WTC11 (cell line): ENCODE results near the gene STPG2. TPM values are rescaled to one million over a fixed set of nuclear protein-coding genes. Genes with fewer than 3 reads are reported as not detected.

Experiments
- ATAC-seq: fragments of 200-7000 bp; cut with Tn5 transposase; 2 replicates; pipeline ENCODE4 v1.10.0; 2021; ENCODE audit warnings: mild to moderate bottlenecking, moderate library complexity
- CTCF ChIA-PET: fragments of 300-600 bp; sonication (Branson Sonifier 250); formaldehyde crosslinking; loops from one replicate; lab custom pipeline; 2021; ENCODE audit warnings: antibody characterized with exemption; lab: Charles Lee
- POLR2A ChIA-PET: fragments of 350-600 bp; sonication (Branson Sonifier 250); formaldehyde crosslinking; loops from one replicate; lab custom pipeline; 2021; ENCODE audit warnings: antibody characterized with exemption; lab: Charles Lee
- DNase-seq: peaks from one replicate; pipeline ENCODE4 v3.0.0; 2021; ENCODE audit warnings: low spot score
- H3K27ac Mint-ChIP-seq: 2 replicates; pipeline ENCODE4 v1.8.0; 2021; ENCODE audit warnings: mixed read lengths
- H3K27me3 Mint-ChIP-seq: 2 replicates; pipeline ENCODE4 v1.8.0; 2021; ENCODE audit warnings: low read depth, mild to moderate bottlenecking, moderate library complexity, mixed read lengths
- H3K36me3 Mint-ChIP-seq: 2 replicates; pipeline ENCODE4 v1.8.0; 2021; ENCODE audit warnings: mixed read lengths
- H3K4me1 Mint-ChIP-seq: 2 replicates; pipeline ENCODE4 v1.8.0; 2022; ENCODE audit warnings: mixed read lengths
- H3K4me3 Mint-ChIP-seq: 2 replicates; pipeline ENCODE4 v1.8.0; 2021; ENCODE audit warnings: mild to moderate bottlenecking, moderate library complexity, mixed read lengths
- H3K9me3 Mint-ChIP-seq: 2 replicates; pipeline ENCODE4 v1.8.0; 2021; ENCODE audit warnings: mixed read lengths
- ATF1 ChIP-seq: sonication (generic); formaldehyde crosslinking; IDR thresholded peaks from 2 replicates; pipeline ENCODE4 v1.8.1; 2023; ENCODE audit warnings: mild to moderate bottlenecking, moderate library complexity, missing genetic modification reagents
- CREM ChIP-seq: sonication (generic); formaldehyde crosslinking; IDR thresholded peaks from 2 replicates; pipeline ENCODE4 v1.8.1; 2022; ENCODE audit warnings: mild to moderate bottlenecking, missing genetic modification reagents, moderate library complexity
- E2F5 ChIP-seq: sonication (generic); formaldehyde crosslinking; IDR thresholded peaks from 2 replicates; pipeline ENCODE4 v1.8.1; 2022; ENCODE audit warnings: mild to moderate bottlenecking, moderate library complexity, missing genetic modification reagents
- FOXJ3 ChIP-seq: sonication (generic); formaldehyde crosslinking; IDR thresholded peaks from 2 replicates; pipeline ENCODE4 v1.9.0; 2021; ENCODE audit warnings: missing genetic modification reagents, mild to moderate bottlenecking, borderline replicate concordance
- JUN ChIP-seq: sonication (generic); formaldehyde crosslinking; IDR thresholded peaks from 2 replicates; pipeline ENCODE4 v1.8.0; 2023; ENCODE audit warnings: mild to moderate bottlenecking, missing genetic modification reagents
- NFATC4 ChIP-seq: fragments of 250-450 bp; sonication (Bioruptor Pico); IDR thresholded peaks from 2 replicates; pipeline ENCODE4 v1.9.0; 2021; ENCODE audit warnings: mild to moderate bottlenecking
- NR2C2 ChIP-seq: sonication (generic); formaldehyde crosslinking; IDR thresholded peaks from 2 replicates; pipeline ENCODE4 v1.8.0; 2022; ENCODE audit warnings: mild to moderate bottlenecking, missing genetic modification reagents
- OVOL2 ChIP-seq: fragments of 250-450 bp; sonication (Bioruptor Pico); IDR thresholded peaks from 2 replicates; pipeline ENCODE4 v1.9.0; 2021; ENCODE audit warnings: mild to moderate bottlenecking, borderline replicate concordance
- PRRX2 ChIP-seq: fragments of 250-450 bp; sonication (Bioruptor Pico); IDR thresholded peaks from 2 replicates; pipeline ENCODE4 v1.8.0; 2021; ENCODE audit warnings: mild to moderate bottlenecking
- RELA ChIP-seq: sonication (generic); formaldehyde crosslinking; IDR thresholded peaks from 2 replicates; pipeline ENCODE4 v1.8.1; 2022; ENCODE audit warnings: missing genetic modification reagents, mild to moderate bottlenecking, borderline replicate concordance
- SOX15 ChIP-seq: fragments of 250-450 bp; sonication (Bioruptor Pico); IDR thresholded peaks from 2 replicates; pipeline ENCODE4 v1.9.0; 2021; ENCODE audit warnings: mild to moderate bottlenecking
- TCF7 ChIP-seq: sonication (generic); formaldehyde crosslinking; IDR thresholded peaks from 2 replicates; pipeline ENCODE4 v1.8.0; 2022; ENCODE audit warnings: mild to moderate bottlenecking, low read depth, missing genetic modification reagents, moderate library complexity
- TP53 ChIP-seq: sonication (generic); formaldehyde crosslinking; IDR thresholded peaks from 2 replicates; pipeline ENCODE4 v1.8.1; 2023; ENCODE audit warnings: mild to moderate bottlenecking, missing genetic modification reagents
- ZNF232 ChIP-seq: sonication (generic); formaldehyde crosslinking; IDR thresholded peaks from 2 replicates; pipeline ENCODE4 v1.8.0; 2022; ENCODE audit warnings: mild to moderate bottlenecking, missing genetic modification reagents
- ZNF423 ChIP-seq: fragments of 250-450 bp; sonication (Bioruptor Pico); IDR thresholded peaks from 2 replicates; pipeline ENCODE4 v2.1.2; 2022; ENCODE audit warnings: mild to moderate bottlenecking, moderate library complexity
- total RNA-seq: library from RNA; stranded (reverse); gene quantifications from 3 replicates; pipeline ENCODE4 v1.2.3, GENCODE V29; 2021
- TF ChIP-seq, protein P1 (sequence below): fragments of 250-450 bp; sonication (Bioruptor Pico); IDR thresholded peaks from 2 replicates; pipeline ENCODE4 v1.9.0; 2021; ENCODE audit warnings: mild to moderate bottlenecking
- TF ChIP-seq, protein P2 (sequence below): sonication (generic); formaldehyde crosslinking; IDR thresholded peaks from 2 replicates; pipeline ENCODE4 v1.8.0; 2023; ENCODE audit warnings: mild to moderate bottlenecking, missing genetic modification reagents
- TF ChIP-seq, protein P3 (sequence below): fragments of 200-600 bp; IDR thresholded peaks from 2 replicates; pipeline ENCODE4 v1.8.0; 2022; ENCODE audit warnings: antibody characterized with exemption
- TF ChIP-seq, protein P4 (sequence below): sonication (generic); formaldehyde crosslinking; IDR thresholded peaks from 2 replicates; pipeline ENCODE4 v1.8.1; 2023; ENCODE audit warnings: mild to moderate bottlenecking, missing genetic modification reagents
- TF ChIP-seq, protein P5 (sequence below): sonication (generic); formaldehyde crosslinking; IDR thresholded peaks from 2 replicates; pipeline ENCODE4 v1.8.0; 2022; ENCODE audit warnings: mild to moderate bottlenecking, missing genetic modification reagents
- TF ChIP-seq, protein P6 (sequence below): sonication (generic); formaldehyde crosslinking; IDR thresholded peaks from 2 replicates; pipeline ENCODE4 v1.8.1; 2023; ENCODE audit warnings: mild to moderate bottlenecking, missing genetic modification reagents, moderate library complexity

The STPG2 gene
- total RNA-seq, 1 experiment from 2014 or later, result 0.17 TPM

DNA sequence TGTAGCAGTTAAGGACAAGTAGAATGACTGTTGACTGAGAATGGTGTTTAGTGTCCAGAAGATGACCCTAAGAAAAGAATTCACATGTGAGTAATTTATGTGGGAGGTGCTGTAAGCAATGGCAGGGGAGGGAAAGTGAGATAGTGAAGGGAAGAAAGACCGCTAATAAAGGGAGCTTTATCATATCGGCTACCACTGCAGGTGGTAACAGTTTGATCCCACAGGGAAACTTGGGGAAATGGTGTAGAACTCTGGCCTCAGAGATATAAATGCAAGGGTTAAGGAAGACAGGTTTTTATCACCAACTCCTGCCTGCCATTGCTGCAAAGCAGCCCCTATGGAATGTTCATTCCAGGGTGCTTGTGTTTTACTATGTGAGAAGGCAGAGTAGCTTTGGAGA is 489.6 kb downstream of the STPG2 start (continued):
- TF ChIP-seq ATF1 (CRISPR knock-in tag) (no peak), CREM (CRISPR knock-in tag) (no peak), NFATC4 (no peak), SOX15 (no peak), TP53 (CRISPR knock-in tag) (no peak), TCF7 (no peak)
- TF ChIP-seq, protein P1, sequence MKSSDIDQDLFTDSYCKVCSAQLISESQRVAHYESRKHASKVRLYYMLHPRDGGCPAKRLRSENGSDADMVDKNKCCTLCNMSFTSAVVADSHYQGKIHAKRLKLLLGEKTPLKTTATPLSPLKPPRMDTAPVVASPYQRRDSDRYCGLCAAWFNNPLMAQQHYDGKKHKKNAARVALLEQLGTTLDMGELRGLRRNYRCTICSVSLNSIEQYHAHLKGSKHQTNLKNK, result no peak
- TF ChIP-seq, protein P2, sequence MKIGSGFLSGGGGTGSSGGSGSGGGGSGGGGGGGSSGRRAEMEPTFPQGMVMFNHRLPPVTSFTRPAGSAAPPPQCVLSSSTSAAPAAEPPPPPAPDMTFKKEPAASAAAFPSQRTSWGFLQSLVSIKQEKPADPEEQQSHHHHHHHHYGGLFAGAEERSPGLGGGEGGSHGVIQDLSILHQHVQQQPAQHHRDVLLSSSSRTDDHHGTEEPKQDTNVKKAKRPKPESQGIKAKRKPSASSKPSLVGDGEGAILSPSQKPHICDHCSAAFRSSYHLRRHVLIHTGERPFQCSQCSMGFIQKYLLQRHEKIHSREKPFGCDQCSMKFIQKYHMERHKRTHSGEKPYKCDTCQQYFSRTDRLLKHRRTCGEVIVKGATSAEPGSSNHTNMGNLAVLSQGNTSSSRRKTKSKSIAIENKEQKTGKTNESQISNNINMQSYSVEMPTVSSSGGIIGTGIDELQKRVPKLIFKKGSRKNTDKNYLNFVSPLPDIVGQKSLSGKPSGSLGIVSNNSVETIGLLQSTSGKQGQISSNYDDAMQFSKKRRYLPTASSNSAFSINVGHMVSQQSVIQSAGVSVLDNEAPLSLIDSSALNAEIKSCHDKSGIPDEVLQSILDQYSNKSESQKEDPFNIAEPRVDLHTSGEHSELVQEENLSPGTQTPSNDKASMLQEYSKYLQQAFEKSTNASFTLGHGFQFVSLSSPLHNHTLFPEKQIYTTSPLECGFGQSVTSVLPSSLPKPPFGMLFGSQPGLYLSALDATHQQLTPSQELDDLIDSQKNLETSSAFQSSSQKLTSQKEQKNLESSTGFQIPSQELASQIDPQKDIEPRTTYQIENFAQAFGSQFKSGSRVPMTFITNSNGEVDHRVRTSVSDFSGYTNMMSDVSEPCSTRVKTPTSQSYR (CRISPR knock-in tag), result no peak

DNA sequence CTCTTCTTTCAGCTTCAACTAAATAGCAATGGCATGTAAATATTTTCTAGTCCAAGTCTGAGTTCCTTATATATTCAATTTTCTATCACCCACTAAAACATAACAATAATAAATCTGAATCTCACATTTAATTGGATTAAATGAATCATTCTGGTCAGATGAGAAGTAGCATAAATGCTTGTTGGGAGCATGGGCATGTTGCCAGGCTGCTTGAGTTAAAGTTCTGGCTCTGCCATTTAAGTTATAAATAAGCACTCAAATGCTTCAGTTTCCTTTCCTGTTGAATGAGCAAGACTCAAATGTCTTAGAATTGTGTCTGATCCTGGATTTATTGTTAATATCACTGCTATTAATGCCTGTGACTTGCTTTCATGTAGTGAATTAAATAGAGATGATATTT is 496.3 kb downstream of the STPG2 start:
- TF ChIP-seq TCF7 (no peak), TP53 (CRISPR knock-in tag) (no peak), E2F5 (no peak), PRRX2 (CRISPR knock-in tag) (no peak), ZNF423 (no peak), ZNF232 (CRISPR knock-in tag) (no peak), NR2C2 (CRISPR knock-in tag) (no peak), JUN (CRISPR knock-in tag) (no peak), FOXJ3 (no peak), OVOL2 (CRISPR knock-in tag) (no peak), RELA (no peak)
- TF ChIP-seq, protein P3, sequence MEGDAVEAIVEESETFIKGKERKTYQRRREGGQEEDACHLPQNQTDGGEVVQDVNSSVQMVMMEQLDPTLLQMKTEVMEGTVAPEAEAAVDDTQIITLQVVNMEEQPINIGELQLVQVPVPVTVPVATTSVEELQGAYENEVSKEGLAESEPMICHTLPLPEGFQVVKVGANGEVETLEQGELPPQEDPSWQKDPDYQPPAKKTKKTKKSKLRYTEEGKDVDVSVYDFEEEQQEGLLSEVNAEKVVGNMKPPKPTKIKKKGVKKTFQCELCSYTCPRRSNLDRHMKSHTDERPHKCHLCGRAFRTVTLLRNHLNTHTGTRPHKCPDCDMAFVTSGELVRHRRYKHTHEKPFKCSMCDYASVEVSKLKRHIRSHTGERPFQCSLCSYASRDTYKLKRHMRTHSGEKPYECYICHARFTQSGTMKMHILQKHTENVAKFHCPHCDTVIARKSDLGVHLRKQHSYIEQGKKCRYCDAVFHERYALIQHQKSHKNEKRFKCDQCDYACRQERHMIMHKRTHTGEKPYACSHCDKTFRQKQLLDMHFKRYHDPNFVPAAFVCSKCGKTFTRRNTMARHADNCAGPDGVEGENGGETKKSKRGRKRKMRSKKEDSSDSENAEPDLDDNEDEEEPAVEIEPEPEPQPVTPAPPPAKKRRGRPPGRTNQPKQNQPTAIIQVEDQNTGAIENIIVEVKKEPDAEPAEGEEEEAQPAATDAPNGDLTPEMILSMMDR, result no peak
- TF ChIP-seq, protein P4, sequence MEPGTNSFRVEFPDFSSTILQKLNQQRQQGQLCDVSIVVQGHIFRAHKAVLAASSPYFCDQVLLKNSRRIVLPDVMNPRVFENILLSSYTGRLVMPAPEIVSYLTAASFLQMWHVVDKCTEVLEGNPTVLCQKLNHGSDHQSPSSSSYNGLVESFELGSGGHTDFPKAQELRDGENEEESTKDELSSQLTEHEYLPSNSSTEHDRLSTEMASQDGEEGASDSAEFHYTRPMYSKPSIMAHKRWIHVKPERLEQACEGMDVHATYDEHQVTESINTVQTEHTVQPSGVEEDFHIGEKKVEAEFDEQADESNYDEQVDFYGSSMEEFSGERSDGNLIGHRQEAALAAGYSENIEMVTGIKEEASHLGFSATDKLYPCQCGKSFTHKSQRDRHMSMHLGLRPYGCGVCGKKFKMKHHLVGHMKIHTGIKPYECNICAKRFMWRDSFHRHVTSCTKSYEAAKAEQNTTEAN, result no peak
- TF ChIP-seq, protein P5, sequence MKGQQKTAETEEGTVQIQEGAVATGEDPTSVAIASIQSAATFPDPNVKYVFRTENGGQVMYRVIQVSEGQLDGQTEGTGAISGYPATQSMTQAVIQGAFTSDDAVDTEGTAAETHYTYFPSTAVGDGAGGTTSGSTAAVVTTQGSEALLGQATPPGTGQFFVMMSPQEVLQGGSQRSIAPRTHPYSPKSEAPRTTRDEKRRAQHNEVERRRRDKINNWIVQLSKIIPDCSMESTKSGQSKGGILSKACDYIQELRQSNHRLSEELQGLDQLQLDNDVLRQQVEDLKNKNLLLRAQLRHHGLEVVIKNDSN (CRISPR knock-in tag), result no peak
- TF ChIP-seq, protein P6, sequence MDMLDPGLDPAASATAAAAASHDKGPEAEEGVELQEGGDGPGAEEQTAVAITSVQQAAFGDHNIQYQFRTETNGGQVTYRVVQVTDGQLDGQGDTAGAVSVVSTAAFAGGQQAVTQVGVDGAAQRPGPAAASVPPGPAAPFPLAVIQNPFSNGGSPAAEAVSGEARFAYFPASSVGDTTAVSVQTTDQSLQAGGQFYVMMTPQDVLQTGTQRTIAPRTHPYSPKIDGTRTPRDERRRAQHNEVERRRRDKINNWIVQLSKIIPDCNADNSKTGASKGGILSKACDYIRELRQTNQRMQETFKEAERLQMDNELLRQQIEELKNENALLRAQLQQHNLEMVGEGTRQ (CRISPR knock-in tag), result no peak
- TF ChIP-seq, all 79 proteins: peak for 0
- ATAC-seq (no peak), DNase-seq (no peak)
- H3K4me3 Mint-ChIP-seq, result no peak overlapping the region
- H3K4me1 Mint-ChIP-seq, result no peaks in the 10 kb centered on the region
- ChIA-PET POLR2A (no interaction called here), CTCF (no interaction called here)
- H3K27ac Mint-ChIP-seq, result no peak overlapping the region
- H3K9me3 Mint-ChIP-seq, result peaks cover 8% of the 10 kb centered on the region
- no peaks in the 10 kb centered on the region for H3K36me3 Mint-ChIP-seq
- H3K27me3 Mint-ChIP-seq, result no peaks in the 10 kb centered on the region
